HepG2 (cell line): Measurements from ENCODE around the gene CITED2. TPM values are rescaled to one million over a fixed set of nuclear protein-coding genes. Genes with fewer than 3 reads are reported as not detected.

Experiments used
- BCL6 ChIP-seq: IDR thresholded peaks from 2 replicates; pipeline ENCODE4 v1.6.1; 2016; ENCODE audit warnings: missing genetic modification reagents, missing compliant biosample characterization
- CENPT ChIP-seq: sonication (generic); formaldehyde crosslinking; IDR thresholded peaks from 2 replicates; pipeline ENCODE4 v1.8.0; 2022; ENCODE audit warnings: low read depth, mild to moderate bottlenecking, moderate library complexity, missing genetic modification reagents
- PAX8 ChIP-seq: sonication (generic); formaldehyde crosslinking; IDR thresholded peaks from 2 replicates; pipeline ENCODE4 v1.8.0; 2022; ENCODE audit warnings: mild to moderate bottlenecking, missing genetic modification reagents, borderline replicate concordance
- PLRG1 ChIP-seq: fragments of 450-650 bp; conservative IDR thresholded peaks from 2 replicates; pipeline ENCODE4 v1.6.1; 2016
- ZBTB26 ChIP-seq: IDR thresholded peaks from 2 replicates; pipeline ENCODE4 v1.6.1; 2016; ENCODE audit warnings: missing compliant biosample characterization, missing genetic modification reagents, borderline replicate concordance
- ZFP1 ChIP-seq: IDR thresholded peaks from 2 replicates; pipeline ENCODE4 v1.6.1; 2016
- ZGPAT ChIP-seq: IDR thresholded peaks from 2 replicates; pipeline ENCODE4 v1.6.1; 2016; ENCODE audit warnings: mild to moderate bottlenecking
- ZNF3 ChIP-seq: IDR thresholded peaks from 2 replicates; pipeline ENCODE4 v1.7.0; 2017; ENCODE audit warnings: inconsistent platforms
- ZNF337 ChIP-seq: sonication (generic); formaldehyde crosslinking; IDR thresholded peaks from 2 replicates; pipeline ENCODE4 v1.5.1; 2020; ENCODE audit warnings: missing genetic modification reagents, low read depth, mild to moderate bottlenecking, borderline replicate concordance
- ZNF446 ChIP-seq: sonication (generic); formaldehyde crosslinking; IDR thresholded peaks from 2 replicates; pipeline ENCODE4 v1.5.0; 2020; ENCODE audit warnings: mild to moderate bottlenecking, missing genetic modification reagents
- ZNF577 ChIP-seq: sonication (generic); formaldehyde crosslinking; IDR thresholded peaks from 2 replicates; pipeline ENCODE4 v1.4.0; 2020; ENCODE audit warnings: mild to moderate bottlenecking, low read depth, missing genetic modification reagents, borderline replicate concordance
- ZNF609 ChIP-seq: sonication (generic); formaldehyde crosslinking; IDR thresholded peaks from 2 replicates; pipeline ENCODE4 v1.4.0; 2020; ENCODE audit warnings: mild to moderate bottlenecking, missing genetic modification reagents, borderline replicate concordance
- ZNF616 ChIP-seq: sonication (generic); formaldehyde crosslinking; IDR thresholded peaks from 2 replicates; pipeline ENCODE4 v1.5.0; 2020; ENCODE audit warnings: low read depth, mild to moderate bottlenecking, missing genetic modification reagents
- ZNF629 ChIP-seq: sonication (generic); formaldehyde crosslinking; conservative IDR thresholded peaks from 2 replicates; pipeline ENCODE4 v1.5.0; 2020; ENCODE audit warnings: missing genetic modification reagents
- ZNF7 ChIP-seq: IDR thresholded peaks from 2 replicates; pipeline ENCODE4 v1.6.1; 2016; ENCODE audit warnings: missing biosample characterization, missing genetic modification reagents
- ZNF766 ChIP-seq: sonication (generic); formaldehyde crosslinking; IDR thresholded peaks from 2 replicates; pipeline ENCODE4 v1.5.0; 2020; ENCODE audit warnings: missing genetic modification reagents, borderline replicate concordance
- ZSCAN22 ChIP-seq: sonication (generic); formaldehyde crosslinking; IDR thresholded peaks from 2 replicates; pipeline ENCODE4 v1.4.0; 2020; ENCODE audit warnings: mild to moderate bottlenecking, missing genetic modification reagents
- polyA plus RNA-seq, 8 experiments: library from polyadenylated mRNA; depleted of rRNA in 3 of 8; stranded (reverse) in 7 of 8; unstranded in 1 of 8; fragments of >200 nt; fragmentation: Illumina TruSeq in 4 of 8; extraction: Trizol in 4 of 8; gene quantifications; 2 replicates each; pipeline versions ENCODE4 v1.2.1 to v1.2.3, GENCODE V29; 2011 to 2016; ENCODE audit warnings: low read depth in 4 of 8, missing spikeins in 1 of 8, mixed read lengths in 1 of 8; ENCODE audit not compliant: insufficient read depth in 1 of 8
- total RNA-seq, 5 experiments: library from RNA; depleted of rRNA; stranded (reverse); fragments of >200 nt; fragmentation: Illumina TruSeq; extraction: Trizol; gene quantifications; 2 replicates each; pipeline ENCODE4 v1.2.3, GENCODE V29; 2016; ENCODE audit warnings: low read depth in 1 of 5
- TF ChIP-seq, protein P1 (sequence below): sonication (generic); formaldehyde crosslinking; IDR thresholded peaks from 2 replicates; pipeline ENCODE4 v1.4.0; 2020; ENCODE audit warnings: missing genetic modification reagents
- TF ChIP-seq, protein P2 (sequence below): sonication (generic); formaldehyde crosslinking; IDR thresholded peaks from 2 replicates; pipeline ENCODE4 v1.5.1; 2020; ENCODE audit warnings: missing genetic modification reagents, mild to moderate bottlenecking, borderline replicate concordance
- TF ChIP-seq, protein P3 (sequence below): conservative IDR thresholded peaks from 2 replicates; pipeline ENCODE4 v1.6.1; 2018; ENCODE audit warnings: missing genetic modification reagents

Gene CITED2
- total and polyA plus RNA-seq, 2 of the 13 experiments (the other 11 are each of a cell fraction or from before 2014, with no cell fraction given): 17.6 to 57.2 TPM

GRCh38 chr6:139388384-139388783 is 13.9 kb upstream of the CITED2 start (continued):
- TF ChIP-seq, protein P1, sequence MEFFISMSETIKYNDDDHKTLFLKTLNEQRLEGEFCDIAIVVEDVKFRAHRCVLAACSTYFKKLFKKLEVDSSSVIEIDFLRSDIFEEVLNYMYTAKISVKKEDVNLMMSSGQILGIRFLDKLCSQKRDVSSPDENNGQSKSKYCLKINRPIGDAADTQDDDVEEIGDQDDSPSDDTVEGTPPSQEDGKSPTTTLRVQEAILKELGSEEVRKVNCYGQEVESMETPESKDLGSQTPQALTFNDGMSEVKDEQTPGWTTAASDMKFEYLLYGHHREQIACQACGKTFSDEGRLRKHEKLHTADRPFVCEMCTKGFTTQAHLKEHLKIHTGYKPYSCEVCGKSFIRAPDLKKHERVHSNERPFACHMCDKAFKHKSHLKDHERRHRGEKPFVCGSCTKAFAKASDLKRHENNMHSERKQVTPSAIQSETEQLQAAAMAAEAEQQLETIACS (CRISPR knock-in tag): no peak
- TF ChIP-seq ZNF337 (CRISPR knock-in tag): no peak
- TF ChIP-seq ZNF616 (CRISPR knock-in tag): no peak
- TF ChIP-seq ZNF446: no peak
- TF ChIP-seq ZNF7 (CRISPR knock-in tag): no peak
- no peak for TF ChIP-seq ZNF577 (CRISPR knock-in tag)
- TF ChIP-seq, protein P2, sequence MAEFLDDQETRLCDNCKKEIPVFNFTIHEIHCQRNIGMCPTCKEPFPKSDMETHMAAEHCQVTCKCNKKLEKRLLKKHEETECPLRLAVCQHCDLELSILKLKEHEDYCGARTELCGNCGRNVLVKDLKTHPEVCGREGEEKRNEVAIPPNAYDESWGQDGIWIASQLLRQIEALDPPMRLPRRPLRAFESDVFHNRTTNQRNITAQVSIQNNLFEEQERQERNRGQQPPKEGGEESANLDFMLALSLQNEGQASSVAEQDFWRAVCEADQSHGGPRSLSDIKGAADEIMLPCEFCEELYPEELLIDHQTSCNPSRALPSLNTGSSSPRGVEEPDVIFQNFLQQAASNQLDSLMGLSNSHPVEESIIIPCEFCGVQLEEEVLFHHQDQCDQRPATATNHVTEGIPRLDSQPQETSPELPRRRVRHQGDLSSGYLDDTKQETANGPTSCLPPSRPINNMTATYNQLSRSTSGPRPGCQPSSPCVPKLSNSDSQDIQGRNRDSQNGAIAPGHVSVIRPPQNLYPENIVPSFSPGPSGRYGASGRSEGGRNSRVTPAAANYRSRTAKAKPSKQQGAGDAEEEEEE (CRISPR knock-in tag): no peak
- no peak for TF ChIP-seq PLRG1
- TF ChIP-seq ZNF766: no peak
- no peak for TF ChIP-seq ZNF3 (CRISPR knock-in tag)
- TF ChIP-seq ZSCAN22 (CRISPR knock-in tag): no peak
- peak; percentile 89 for TF ChIP-seq BCL6 (CRISPR knock-in tag)
- no peak for TF ChIP-seq ZNF629 (CRISPR knock-in tag)
- TF ChIP-seq, protein P3, sequence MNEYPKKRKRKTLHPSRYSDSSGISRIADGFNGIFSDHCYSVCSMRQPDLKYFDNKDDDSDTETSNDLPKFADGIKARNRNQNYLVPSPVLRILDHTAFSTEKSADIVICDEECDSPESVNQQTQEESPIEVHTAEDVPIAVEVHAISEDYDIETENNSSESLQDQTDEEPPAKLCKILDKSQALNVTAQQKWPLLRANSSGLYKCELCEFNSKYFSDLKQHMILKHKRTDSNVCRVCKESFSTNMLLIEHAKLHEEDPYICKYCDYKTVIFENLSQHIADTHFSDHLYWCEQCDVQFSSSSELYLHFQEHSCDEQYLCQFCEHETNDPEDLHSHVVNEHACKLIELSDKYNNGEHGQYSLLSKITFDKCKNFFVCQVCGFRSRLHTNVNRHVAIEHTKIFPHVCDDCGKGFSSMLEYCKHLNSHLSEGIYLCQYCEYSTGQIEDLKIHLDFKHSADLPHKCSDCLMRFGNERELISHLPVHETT: no peak
- TF ChIP-seq ZGPAT (CRISPR knock-in tag): no peak
- TF ChIP-seq CENPT: no peak
- no peak for TF ChIP-seq ZFP1 (CRISPR knock-in tag)
- TF ChIP-seq ZNF609 (CRISPR knock-in tag): 0 out of 2 replicates have a peak, but pooled peaks have one; percentile 21
- no peak for TF ChIP-seq ZBTB26
- TF ChIP-seq PAX8 (CRISPR knock-in tag): no peak
